Liver (tissue), 9 donors: ENCODE data around the gene SH3D19. TPM values are rescaled to one million over a fixed set of nuclear protein-coding genes. Genes with fewer than 3 reads are reported as not detected.

Experiments used
- DNase-seq: peaks from one replicate; pipeline ENCODE4 v3.0.0-alpha.2; 2017; ENCODE audit warnings: low spot score
- H3K27ac ChIP-seq, 2 donors: one replicate each; pipeline ENCODE4 v1.7.0; 2013; ENCODE audit warnings: inconsistent platforms in 2 of 2, low read length in 2 of 2, control low read depth in 1 of 2, low read depth in 1 of 2, mild to moderate bottlenecking in 1 of 2
- H3K27me3 ChIP-seq, 4 donors: one replicate each; pipeline versions ENCODE4 v1.6.1 to v1.7.0; 2013; ENCODE audit warnings: low read length in 3 of 4, inconsistent platforms in 1 of 4, mild to moderate bottlenecking in 1 of 4, moderate library complexity in 1 of 4; ENCODE audit not compliant: control insufficient read depth in 4 of 4, insufficient read depth in 4 of 4
- H3K36me3 ChIP-seq, 4 donors: one replicate each; pipeline versions ENCODE4 v1.6.1 to v1.7.0; 2013; ENCODE audit warnings: low read length in 3 of 4, mild to moderate bottlenecking in 3 of 4, low read depth in 1 of 4, moderate library complexity in 1 of 4; ENCODE audit not compliant: control insufficient read depth in 4 of 4, insufficient read depth in 3 of 4
- H3K4me1 ChIP-seq, 4 donors: one replicate each; pipeline versions ENCODE4 v1.6.1 to v1.7.0; 2013; ENCODE audit warnings: low read length in 3 of 4, mild to moderate bottlenecking in 3 of 4, moderate library complexity in 1 of 4; ENCODE audit not compliant: control insufficient read depth in 4 of 4, insufficient read depth in 4 of 4
- H3K4me3 ChIP-seq, 3 donors: one replicate each; pipeline versions ENCODE4 v1.6.1 to v1.7.0; 2013; ENCODE audit warnings: low read length in 3 of 3, control low read depth in 1 of 3, low read depth in 1 of 3, mild to moderate bottlenecking in 1 of 3
- H3K9ac ChIP-seq, 2 donors: one replicate each; pipeline ENCODE4 v1.7.0; 2013; ENCODE audit warnings: low read length in 2 of 2, mild to moderate bottlenecking in 2 of 2, moderate library complexity in 2 of 2, control low read depth in 1 of 2, low read depth in 1 of 2
- H3K9me3 ChIP-seq, 4 donors: one replicate each; pipeline versions ENCODE4 v1.6.1 to v1.7.0; 2013; ENCODE audit warnings: low read length in 3 of 4; ENCODE audit not compliant: control insufficient read depth in 4 of 4
- FOXA2 ChIP-seq: IDR thresholded peaks from 2 replicates; pipeline ENCODE4 v1.6.1; 2016; ENCODE audit warnings: antibody characterized with exemption
- HNF4A ChIP-seq, 2 donors: conservative IDR thresholded peaks; 2 replicates each; pipeline ENCODE4 v1.6.1; 2016; ENCODE audit warnings: antibody characterized with exemption in 2 of 2, mild to moderate bottlenecking in 2 of 2
- JUND ChIP-seq, 2 donors: IDR thresholded peaks; 2 replicates each; pipeline ENCODE4 v1.6.1; 2016; ENCODE audit warnings: antibody characterized with exemption in 2 of 2
- NR2F2 ChIP-seq: IDR thresholded peaks from 2 replicates; pipeline ENCODE4 v1.6.1; 2016; ENCODE audit warnings: antibody characterized with exemption
- RAD21 ChIP-seq, 2 donors: IDR thresholded peaks; 2 replicates each; pipeline ENCODE4 v1.6.1; 2016; ENCODE audit warnings: antibody characterized with exemption in 2 of 2, mild to moderate bottlenecking in 2 of 2
- RXRA ChIP-seq, 2 donors: IDR thresholded peaks; 2 replicates each; pipeline ENCODE4 v1.6.1; 2017 to 2018; ENCODE audit warnings: antibody characterized with exemption in 2 of 2, mild to moderate bottlenecking in 1 of 2
- SP1 ChIP-seq: IDR thresholded peaks from 2 replicates; pipeline ENCODE4 v1.6.1; 2018; ENCODE audit warnings: antibody characterized with exemption, mild to moderate bottlenecking
- YY1 ChIP-seq: IDR thresholded peaks from 2 replicates; pipeline ENCODE4 v1.6.1; 2016; ENCODE audit warnings: antibody characterized with exemption, mild to moderate bottlenecking
- WGBS: extraction: QIAGEN DNeasy Blood & Tissue Kit; methylation state at CpG from one replicate; pipeline ENCODE4 v1.1.7; 2013; 5-methylcytosine and 5-hydroxymethylcytosine counted together
- polyA plus RNA-seq, 2 donors: library from polyadenylated mRNA; stranded (reverse) in 1 of 2; unstranded in 1 of 2; fragments of 200-250 nt in 1 of 2; fragments of >200 nt in 1 of 2; fragmentation: Nextera tagmentation in 1 of 2; extraction: Ambion mirVana in 1 of 2; gene quantifications; one replicate each; pipeline versions ENCODE4 v1.2.1 to v1.2.3, GENCODE V29; 2013 to 2015
- total RNA-seq, 2 donors: library from RNA; depleted of rRNA; stranded (reverse); fragments of >200 nt; gene quantifications; one replicate each; pipeline ENCODE4 v1.2.3, GENCODE V29; 2014
- TF ChIP-seq, protein P1 (sequence below): IDR thresholded peaks from 2 replicates; pipeline ENCODE4 v1.6.1; 2016; ENCODE audit warnings: antibody characterized with exemption
- TF ChIP-seq, protein P2 (sequence below): IDR thresholded peaks from 2 replicates; pipeline ENCODE4 v1.6.1; 2016; ENCODE audit warnings: antibody characterized with exemption
- TF ChIP-seq, protein P3 (sequence below): IDR thresholded peaks from 2 replicates; pipeline ENCODE4 v1.6.1; 2016; ENCODE audit warnings: antibody characterized with exemption, mild to moderate bottlenecking
- donor health status: healthy.
- donor health status: healthy.
- donor health status: healthy.
- donor health status: healthy.
- donor health status: healthy.

The SH3D19 gene
- total and polyA plus RNA-seq, 4 donors: 11.0 to 22.2 (median 17.1) TPM

DNA sequence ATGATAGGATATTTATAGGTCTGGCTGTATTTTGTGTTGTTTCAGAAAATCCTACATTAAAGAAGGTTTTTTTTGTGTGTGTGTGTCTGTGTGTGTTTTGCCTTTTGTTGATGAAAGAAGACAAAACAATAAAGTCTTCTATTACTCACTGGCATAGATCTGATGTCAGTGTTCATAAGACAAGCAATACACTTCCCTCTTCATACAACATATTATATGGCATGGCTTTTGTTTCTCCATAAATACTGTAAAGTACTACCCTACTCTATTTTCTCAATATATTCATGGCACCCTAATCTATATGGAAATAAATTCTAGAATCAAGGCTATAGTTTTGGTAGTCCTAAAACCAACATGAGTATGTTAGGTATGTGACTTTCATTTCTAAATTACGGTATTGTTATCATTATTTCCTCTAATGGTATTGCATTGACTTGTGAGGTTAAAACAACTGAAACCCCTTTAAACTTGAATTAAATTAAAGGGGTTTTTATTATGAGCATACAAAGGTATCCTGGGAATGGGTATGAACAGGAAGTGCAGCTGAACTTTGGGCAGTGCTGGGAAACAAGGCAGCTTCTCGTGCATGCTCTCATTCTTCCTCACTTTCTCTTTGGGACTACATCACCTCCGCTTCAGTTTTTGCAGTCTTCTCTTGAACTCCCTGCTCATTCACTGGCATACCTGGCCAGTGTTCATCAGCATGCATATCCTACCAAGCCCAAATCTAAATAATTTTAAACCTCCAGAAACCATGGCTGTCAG is 119.0 kb downstream of the SH3D19 start (continued):
- TF ChIP-seq, protein P1, sequence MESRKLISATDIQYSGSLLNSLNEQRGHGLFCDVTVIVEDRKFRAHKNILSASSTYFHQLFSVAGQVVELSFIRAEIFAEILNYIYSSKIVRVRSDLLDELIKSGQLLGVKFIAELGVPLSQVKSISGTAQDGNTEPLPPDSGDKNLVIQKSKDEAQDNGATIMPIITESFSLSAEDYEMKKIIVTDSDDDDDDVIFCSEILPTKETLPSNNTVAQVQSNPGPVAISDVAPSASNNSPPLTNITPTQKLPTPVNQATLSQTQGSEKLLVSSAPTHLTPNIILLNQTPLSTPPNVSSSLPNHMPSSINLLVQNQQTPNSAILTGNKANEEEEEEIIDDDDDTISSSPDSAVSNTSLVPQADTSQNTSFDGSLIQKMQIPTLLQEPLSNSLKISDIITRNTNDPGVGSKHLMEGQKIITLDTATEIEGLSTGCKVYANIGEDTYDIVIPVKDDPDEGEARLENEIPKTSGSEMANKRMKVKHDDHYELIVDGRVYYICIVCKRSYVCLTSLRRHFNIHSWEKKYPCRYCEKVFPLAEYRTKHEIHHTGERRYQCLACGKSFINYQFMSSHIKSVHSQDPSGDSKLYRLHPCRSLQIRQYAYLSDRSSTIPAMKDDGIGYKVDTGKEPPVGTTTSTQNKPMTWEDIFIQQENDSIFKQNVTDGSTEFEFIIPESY: no peak

DNA sequence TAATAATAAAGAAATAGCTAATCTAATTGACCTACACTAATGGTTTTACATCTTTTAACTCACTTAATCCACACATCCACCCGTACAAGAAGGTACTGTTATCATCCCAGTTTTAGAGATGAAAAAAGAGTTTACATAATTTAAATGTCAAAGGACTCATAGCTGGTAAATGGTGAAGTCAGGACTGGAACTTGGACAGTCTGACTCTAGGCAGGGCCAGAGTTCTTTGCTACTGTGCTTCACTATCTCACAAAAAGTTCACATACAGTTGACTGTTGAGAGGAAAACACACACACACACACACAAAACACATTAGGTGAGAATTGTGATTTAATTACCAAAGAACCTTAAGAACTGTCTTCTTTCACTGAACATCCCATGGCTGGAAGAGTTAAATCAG is 119.7 kb downstream of the SH3D19 start:
- Histone ChIP-seq H3K27ac (peak overlapping the region; percentile 15 to 25), H3K36me3 (no peaks in the 10 kb centered on the region), H3K4me1 (peaks cover 0 to 13% (median 3%) of the 10 kb centered on the region in 4 donors), H3K4me3 (no peak overlapping the region), H3K27me3 (no peaks in the 10 kb centered on the region), H3K9me3 (no peaks in the 10 kb centered on the region), H3K9ac (no peak overlapping the region)
- DNase-seq: no peak
- TF ChIP-seq, protein P2, sequence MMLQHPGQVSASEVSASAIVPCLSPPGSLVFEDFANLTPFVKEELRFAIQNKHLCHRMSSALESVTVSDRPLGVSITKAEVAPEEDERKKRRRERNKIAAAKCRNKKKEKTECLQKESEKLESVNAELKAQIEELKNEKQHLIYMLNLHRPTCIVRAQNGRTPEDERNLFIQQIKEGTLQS: no peak
- TF ChIP-seq, protein P3, sequence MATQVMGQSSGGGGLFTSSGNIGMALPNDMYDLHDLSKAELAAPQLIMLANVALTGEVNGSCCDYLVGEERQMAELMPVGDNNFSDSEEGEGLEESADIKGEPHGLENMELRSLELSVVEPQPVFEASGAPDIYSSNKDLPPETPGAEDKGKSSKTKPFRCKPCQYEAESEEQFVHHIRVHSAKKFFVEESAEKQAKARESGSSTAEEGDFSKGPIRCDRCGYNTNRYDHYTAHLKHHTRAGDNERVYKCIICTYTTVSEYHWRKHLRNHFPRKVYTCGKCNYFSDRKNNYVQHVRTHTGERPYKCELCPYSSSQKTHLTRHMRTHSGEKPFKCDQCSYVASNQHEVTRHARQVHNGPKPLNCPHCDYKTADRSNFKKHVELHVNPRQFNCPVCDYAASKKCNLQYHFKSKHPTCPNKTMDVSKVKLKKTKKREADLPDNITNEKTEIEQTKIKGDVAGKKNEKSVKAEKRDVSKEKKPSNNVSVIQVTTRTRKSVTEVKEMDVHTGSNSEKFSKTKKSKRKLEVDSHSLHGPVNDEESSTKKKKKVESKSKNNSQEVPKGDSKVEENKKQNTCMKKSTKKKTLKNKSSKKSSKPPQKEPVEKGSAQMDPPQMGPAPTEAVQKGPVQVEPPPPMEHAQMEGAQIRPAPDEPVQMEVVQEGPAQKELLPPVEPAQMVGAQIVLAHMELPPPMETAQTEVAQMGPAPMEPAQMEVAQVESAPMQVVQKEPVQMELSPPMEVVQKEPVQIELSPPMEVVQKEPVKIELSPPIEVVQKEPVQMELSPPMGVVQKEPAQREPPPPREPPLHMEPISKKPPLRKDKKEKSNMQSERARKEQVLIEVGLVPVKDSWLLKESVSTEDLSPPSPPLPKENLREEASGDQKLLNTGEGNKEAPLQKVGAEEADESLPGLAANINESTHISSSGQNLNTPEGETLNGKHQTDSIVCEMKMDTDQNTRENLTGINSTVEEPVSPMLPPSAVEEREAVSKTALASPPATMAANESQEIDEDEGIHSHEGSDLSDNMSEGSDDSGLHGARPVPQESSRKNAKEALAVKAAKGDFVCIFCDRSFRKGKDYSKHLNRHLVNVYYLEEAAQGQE: peak; percentile 91
- TF ChIP-seq JUND (IDR thresholded peaks at IDR 0.05): no peak
- TF ChIP-seq, protein P1: no peak
- TF ChIP-seq HNF4A (conservative IDR thresholded peaks at IDR 0.05): no peak
- no peak for TF ChIP-seq NR2F2
- WGBS: 75% methylated on average over 1 of the region's 1 CpG

DNA sequence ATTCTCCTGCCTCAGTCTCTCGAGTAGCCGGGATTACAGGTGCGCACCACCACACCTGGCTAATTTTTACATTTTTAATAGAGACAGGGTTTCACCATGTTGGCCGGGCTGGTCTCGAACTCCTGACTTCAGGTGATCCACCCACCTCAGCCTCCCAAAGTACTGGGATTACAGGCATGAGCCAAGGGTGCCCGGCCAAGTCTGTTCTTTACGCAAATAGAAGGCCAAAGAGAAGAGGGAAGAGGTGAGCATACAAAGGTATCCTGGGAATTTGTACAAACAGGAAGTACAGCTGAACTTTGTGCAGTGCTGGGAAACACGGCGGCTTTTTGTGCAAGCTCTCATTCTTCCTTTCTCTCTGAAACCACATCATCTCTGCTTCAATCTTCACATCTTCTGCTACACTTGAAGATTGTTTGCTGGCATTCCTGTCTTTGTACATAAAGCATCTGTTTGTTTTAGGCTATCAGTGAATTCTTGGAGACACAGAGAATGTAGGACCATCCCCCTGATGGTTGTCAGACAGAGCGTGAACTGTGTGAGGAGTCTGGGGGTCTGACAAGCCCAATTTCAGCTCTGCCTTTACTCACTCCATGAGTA is 120.4 kb downstream of the SH3D19 start:
- Histone ChIP-seq H3K9ac (no peak overlapping the region), H3K9me3 (no peaks in the 10 kb centered on the region), H3K4me1 (peaks cover 0 to 13% (median 3%) of the 10 kb centered on the region in 4 donors), H3K36me3 (no peaks in the 10 kb centered on the region), H3K4me3 (no peak overlapping the region), H3K27ac (peak overlapping the region in 1 of 2 donors; percentile 15), H3K27me3 (no peaks in the 10 kb centered on the region)
- WGBS: 65% methylated on average over 10 of the region's 10 CpGs
- DNase-seq: no peak
- TF ChIP-seq, protein P1: peak; percentile 13
- TF ChIP-seq YY1 (no peak), RXRA (IDR thresholded peaks at IDR 0.05) (peak; percentile 55 to 69), FOXA2 (no peak), RAD21 (IDR thresholded peaks at IDR 0.05) (peak; percentile 16 to 46), SP1 (peak; percentile 67), NR2F2 (peak; percentile 36), JUND (IDR thresholded peaks at IDR 0.05) (no peak)
- TF ChIP-seq, protein P3: peak; percentile 28
